Activated CD4-positive, alpha-beta T cell treated with anti-CD3 and anti-CD28 coated beads for 36 hours (primary cell): ENCODE results near the gene TSPAN33. TPM values are rescaled to one million over a fixed set of nuclear protein-coding genes. Genes with fewer than 3 reads are reported as not detected.

Experiments used
- ATAC-seq: fragments of 200-7000 bp; cut with Tn5 transposase; one replicate; pipeline ENCODE4 v1.10.0; 2021; ENCODE audit warnings: mild to moderate bottlenecking, moderate library complexity
- CTCF ChIA-PET: fragments of 350-600 bp; sonication (Branson Sonifier 250); formaldehyde crosslinking; loops from one replicate; lab custom pipeline; 2021; ENCODE audit warnings: antibody characterized with exemption; lab: Charles Lee
- POLR2A ChIA-PET: fragments of 350-600 bp; sonication (Branson Sonifier 250); formaldehyde crosslinking; loops from one replicate; lab custom pipeline; 2021; ENCODE audit warnings: antibody characterized with exemption, inconsistent platforms; lab: Charles Lee
- DNase-seq: peaks from one replicate; pipeline ENCODE4 v3.0.0-alpha.2; 2020
- H3K27ac Mint-ChIP-seq: one replicate; pipeline ENCODE4 v1.8.0; 2021; ENCODE audit warnings: mixed read lengths
- H3K27me3 Mint-ChIP-seq: one replicate; pipeline ENCODE4 v1.8.0; 2021; ENCODE audit warnings: mixed read lengths
- H3K36me3 Mint-ChIP-seq: one replicate; pipeline ENCODE4 v1.8.0; 2021; ENCODE audit warnings: low read depth, mixed read lengths
- H3K4me1 Mint-ChIP-seq: one replicate; pipeline ENCODE4 v1.8.0; 2021; ENCODE audit warnings: mixed read lengths
- H3K4me3 Mint-ChIP-seq: one replicate; pipeline ENCODE4 v1.8.0; 2021; ENCODE audit warnings: mild to moderate bottlenecking, moderate library complexity, mixed read lengths
- H3K9me3 Mint-ChIP-seq: one replicate; pipeline ENCODE4 v1.8.0; 2021; ENCODE audit warnings: low read depth, mixed read lengths
- intact Hi-C, 2 experiments: fragments of 100-400 bp; cut with DNase I in 1 of 2; cut with micrococcal nuclease in 1 of 2; formaldehyde crosslinking; loops; one replicate each; pipeline versions ENCODE4 v1.14.2 to v1.15.1; 2022 to 2024; cut with DNase I, micrococcal nuclease
- total RNA-seq, 2 experiments: library from RNA; stranded (reverse); gene quantifications; one replicate each; pipeline ENCODE4 v1.2.3, GENCODE V29; 2021

The TSPAN33 gene
- total RNA-seq, 2 experiments from 2014 or later: 6.5 to 7.5 TPM

GRCh38 chr7:129191272-129191671 is 46.8 kb downstream of the TSPAN33 start:
- DNase-seq: no peak
- H3K9me3 Mint-ChIP-seq: no peaks in the 10 kb centered on the region
- POLR2A ChIA-PET: no interaction called here
- no peak overlapping the region for H3K4me3 Mint-ChIP-seq
- H3K36me3 Mint-ChIP-seq: no peaks in the 10 kb centered on the region
- H3K4me1 Mint-ChIP-seq: peaks cover 7% of the 10 kb centered on the region
- CTCF ChIA-PET: interaction anchor here (1.0 to 1.6 kb wide), 3 partner anchors 26 to 80 kb away, joined by 3 to 6 read pairs (median 3); no protein-coding TSS in a partner anchor
- H3K27me3 Mint-ChIP-seq: peaks cover 42% of the 10 kb centered on the region
- no peak overlapping the region for H3K27ac Mint-ChIP-seq
- ATAC-seq: no peak
- intact Hi-C loops: no loop called here

GRCh38 chr7:129193892-129194291 is 49.4 kb downstream of the TSPAN33 start:
- POLR2A ChIA-PET: no interaction called here
- peaks cover 5% of the 10 kb centered on the region for H3K4me1 Mint-ChIP-seq
- intact Hi-C loops: no loop called here

GRCh38 chr7:129197771-129198170 is 53.3 kb downstream of the TSPAN33 start:
- ATAC-seq: no peak
- POLR2A ChIA-PET: no interaction called here
- Mint-ChIP-seq H3K36me3 (no peaks in the 10 kb centered on the region), H3K27ac (no peak overlapping the region), H3K4me3 (no peak overlapping the region), H3K4me1 (no peaks in the 10 kb centered on the region), H3K9me3 (no peaks in the 10 kb centered on the region), H3K27me3 (peaks cover 5% of the 10 kb centered on the region)
- CTCF ChIA-PET: interaction anchor here (1.1 to 4.6 kb wide), 3 partner anchors 12 to 34 kb away, joined by 5 to 21 read pairs (median 5); no protein-coding TSS in a partner anchor
- DNase-seq: no peak
- intact Hi-C loops: no loop called here

More at GRCh38 chr7:129193892-129194291, 49.4 kb downstream of the TSPAN33 start:
- no peak overlapping the region for H3K4me3 Mint-ChIP-seq
- no peak overlapping the region for H3K27ac Mint-ChIP-seq
- no peak for ATAC-seq
- no peak for DNase-seq
- peaks cover 31% of the 10 kb centered on the region for H3K27me3 Mint-ChIP-seq
- H3K9me3 Mint-ChIP-seq: no peaks in the 10 kb centered on the region
- H3K36me3 Mint-ChIP-seq: no peaks in the 10 kb centered on the region
- CTCF ChIA-PET: interaction anchor here (0.7 to 1.6 kb wide), 5 partner anchors 9 to 374 kb away, joined by 3 to 6 read pairs (median 4); no protein-coding TSS in a partner anchor

- ChIA-PET POLR2A (no interaction called here), CTCF (interaction anchor here (0.6 to 4.6 kb wide), 2 partner anchors 19 to 72 kb away, joined by 4 to 21 read pairs; no protein-coding TSS in a partner anchor)
- intact Hi-C loops: no loop called here
- Mint-ChIP-seq H3K36me3 (no peaks in the 10 kb centered on the region), H3K4me3 (no peak overlapping the region), H3K9me3 (no peaks in the 10 kb centered on the region), H3K4me1 (no peaks in the 10 kb centered on the region), H3K27ac (no peak overlapping the region), H3K27me3 (peaks cover 3% of the 10 kb centered on the region)
- no peak for ATAC-seq
- DNase-seq: no peak
Observed at GRCh38 chr7:129199406-129199805, 54.9 kb downstream of the TSPAN33 start.

- Mint-ChIP-seq H3K36me3 (no peaks in the 10 kb centered on the region), H3K9me3 (no peaks in the 10 kb centered on the region), H3K4me3 (no peak overlapping the region), H3K27ac (no peak overlapping the region), H3K4me1 (no peaks in the 10 kb centered on the region), H3K27me3 (peaks cover 3% of the 10 kb centered on the region)
- POLR2A ChIA-PET: no interaction called here
- intact Hi-C loops: no loop called here
- DNase-seq: no peak
- CTCF ChIA-PET: no interaction called here
- no peak for ATAC-seq
Observed at GRCh38 chr7:129202058-129202777, 57.7 kb downstream of the TSPAN33 start.

- Mint-ChIP-seq H3K9me3 (no peaks in the 10 kb centered on the region), H3K4me1 (no peaks in the 10 kb centered on the region), H3K4me3 (no peak overlapping the region), H3K27ac (no peak overlapping the region), H3K36me3 (no peaks in the 10 kb centered on the region), H3K27me3 (peaks cover 3% of the 10 kb centered on the region)
- POLR2A ChIA-PET: no interaction called here
- DNase-seq: no peak
- CTCF ChIA-PET: interaction anchor here (0.7 to 0.9 kb wide), 3 partner anchors 39 to 156 kb away, joined by 3 to 4 read pairs (median 3); no protein-coding TSS in a partner anchor
- no peak for ATAC-seq
- intact Hi-C loops: no loop called here
Observed at GRCh38 chr7:129203050-129203741, 58.7 kb downstream of the TSPAN33 start.

GRCh38 chr7:129205126-129205818 is 60.8 kb downstream of the TSPAN33 start:
- no peak for ATAC-seq
- no peak overlapping the region for H3K4me3 Mint-ChIP-seq
- intact Hi-C loops: no loop called here

GRCh38 chr7:129205987-129206785 is 61.7 kb downstream of the TSPAN33 start:
- Mint-ChIP-seq H3K36me3 (no peaks in the 10 kb centered on the region), H3K4me1 (no peaks in the 10 kb centered on the region), H3K4me3 (no peak overlapping the region), H3K27ac (no peak overlapping the region), H3K9me3 (no peaks in the 10 kb centered on the region), H3K27me3 (peaks cover 3% of the 10 kb centered on the region)
- DNase-seq: no peak
- ATAC-seq: no peak
- intact Hi-C loops: no loop called here
- ChIA-PET CTCF (interaction anchor here (1.3 to 5.9 kb wide), 3 partner anchors 12 to 43 kb away, joined by 3 to 58 read pairs (median 6); no protein-coding TSS in a partner anchor), POLR2A (no interaction called here)

More at GRCh38 chr7:129205126-129205818, 60.8 kb downstream of the TSPAN33 start:
- H3K27ac Mint-ChIP-seq: no peak overlapping the region
- peaks cover 3% of the 10 kb centered on the region for H3K27me3 Mint-ChIP-seq
- no peaks in the 10 kb centered on the region for H3K36me3 Mint-ChIP-seq
- POLR2A ChIA-PET: no interaction called here
- H3K9me3 Mint-ChIP-seq: no peaks in the 10 kb centered on the region
- no peak for DNase-seq
- no peaks in the 10 kb centered on the region for H3K4me1 Mint-ChIP-seq
- CTCF ChIA-PET: interaction anchor here (0.9 kb wide), 1 partner anchor 41 kb away, joined by 3 read pairs; no protein-coding TSS in a partner anchor

- intact Hi-C loops: no loop called here
- ChIA-PET POLR2A (no interaction called here), CTCF (interaction anchor here (0.6 to 5.9 kb wide), 6 partner anchors 9 to 325 kb away, joined by 3 to 58 read pairs (median 4); no protein-coding TSS in a partner anchor)
- H3K27me3 Mint-ChIP-seq: no peaks in the 10 kb centered on the region
- ATAC-seq (no peak), DNase-seq (no peak)
- no peaks in the 10 kb centered on the region for H3K36me3 Mint-ChIP-seq
- no peaks in the 10 kb centered on the region for H3K4me1 Mint-ChIP-seq
- no peaks in the 10 kb centered on the region for H3K9me3 Mint-ChIP-seq
- no peak overlapping the region for H3K27ac Mint-ChIP-seq
- no peak overlapping the region for H3K4me3 Mint-ChIP-seq
Observed at GRCh38 chr7:129208667-129209066, 64.2 kb downstream of the TSPAN33 start.

- intact Hi-C loops: no loop called here
- ChIA-PET POLR2A (no interaction called here), CTCF (interaction anchor here (0.6 to 5.9 kb wide), 13 partner anchors 9 to 325 kb away, joined by 3 to 58 read pairs (median 4); no protein-coding TSS in a partner anchor)
- no peaks in the 10 kb centered on the region for H3K36me3 Mint-ChIP-seq
- H3K27ac Mint-ChIP-seq: no peak overlapping the region
- no peaks in the 10 kb centered on the region for H3K9me3 Mint-ChIP-seq
- H3K27me3 Mint-ChIP-seq: no peaks in the 10 kb centered on the region
- no peak overlapping the region for H3K4me3 Mint-ChIP-seq
- ATAC-seq (no peak), DNase-seq (no peak)
- no peaks in the 10 kb centered on the region for H3K4me1 Mint-ChIP-seq
Observed at GRCh38 chr7:129209067-129209926, 64.8 kb downstream of the TSPAN33 start.
